ENCODE data around the gene CCL5. TPM values are rescaled to one million over a fixed set of nuclear protein-coding genes. Genes with fewer than 3 reads are reported as not detected.

CCL5 gene
- total and polyA plus RNA-seq, 10 of the 15 experiments (the other 5 are each of a cell fraction or from before 2014, with no cell fraction given), result 45.7 to 186 (median 90.8) TPM

- Histone ChIP-seq H3K27me3 (replicated peaks in 1 of 2; ENCODE audit: control insufficient read depth in 2 of 2, insufficient read depth in 2 of 2, low read length in 1 of 2) (no peaks in the 10 kb centered on the region), H3K27ac (ENCODE audit: control insufficient read depth, insufficient read depth) (no peak overlapping the region), H3K9me3 (replicated peaks; ENCODE audit: control insufficient read depth, insufficient read depth, low read length) (no peaks in the 10 kb centered on the region), H3K36me3 (ENCODE audit: control insufficient read depth in 2 of 2, insufficient read depth in 2 of 2, low read length in 1 of 2) (no peaks in the 10 kb centered on the region), H3K4me3 (no peak overlapping the region), H2AFZ (ENCODE audit: control insufficient read depth, low read depth, low read length) (no peak overlapping the region), H4K20me1 (ENCODE audit: control insufficient read depth, insufficient read depth) (no peaks in the 10 kb centered on the region), H3K79me2 (ENCODE audit: control insufficient read depth, insufficient read depth, low read length) (no peaks in the 10 kb centered on the region), H3K9ac (ENCODE audit: control insufficient read depth, insufficient read depth, low read length) (no peak overlapping the region), H3K4me1 (ENCODE audit: control insufficient read depth, insufficient read depth, low read length) (peaks cover 5% of the 10 kb centered on the region; the same call in 1 of the 2 replicates), H3K4me2 (ENCODE audit: control insufficient read depth, insufficient read depth) (no peak overlapping the region)
- TF ChIP-seq STAT1 (conservative IDR thresholded peaks at IDR 0.05) (no peak), USF2 (IDR thresholded peaks at IDR 0.05; ENCODE audit: borderline replicate concordance, low read depth, low read length) (no peak), BRCA1 (IDR thresholded peaks at IDR 0.05; ENCODE audit: low read depth, low read length) (no peak), LARP7 (IDR thresholded peaks at IDR 0.05) (no peak), SREBF1 (IDR thresholded peaks at IDR 0.05; ENCODE audit: low read length) (no peak), FOS (IDR thresholded peaks at IDR 0.05; ENCODE audit: borderline replicate concordance, extremely low read depth, insufficient read length) (no peak), DPF2 (IDR thresholded peaks at IDR 0.05) (no peak), SUPT20H (IDR thresholded peaks at IDR 0.05; ENCODE audit: borderline replicate concordance, control insufficient read depth, low read depth, low read length) (no peak), RUNX3 (IDR thresholded peaks at IDR 0.05; ENCODE audit: low read length) (no peak)
- SMC1A ChIA-PET (ENCODE audit: uncharacterized antibody, unreplicated experiment), result interaction anchor here (0.7 to 1.3 kb wide), 3 partner anchors 9 to 76 kb away, joined by 3 to 5 read pairs (median 4); no protein-coding TSS in a partner anchor
- intact Hi-C loops (cut with micrococcal nuclease; ENCODE audit: unreplicated experiment) (no loop called here), in situ Hi-C loops (cut with MboI) (no loop called here)
- POLR2A ChIA-PET, result no interaction called here
- DNase-seq (ENCODE audit: low read depth, low spot score) (no peak), FAIRE-seq (no peak), ATAC-seq (no peak)
- no TSS peak for BruUV-seq (replicated peaks)
- RAD21 ChIA-PET (ENCODE audit: unreplicated experiment), result no interaction called here
- CTCF ChIA-PET, result no interaction called here
Observed at GRCh38 chr17:35927714-35928113, 47.6 kb upstream of the CCL5 start.

All from GM12878 (cell line).